HCT116 (cell line): ENCODE results near the gene GALNT7. TPM values are rescaled to one million over a fixed set of nuclear protein-coding genes. Genes with fewer than 3 reads are reported as not detected.

ENCODE experiments used
- ATAC-seq: fragments of 200-7000 bp; cut with Tn5 transposase; 2 replicates; pipeline ENCODE4 v1.9.1; 2020; ENCODE audit warnings: mild to moderate bottlenecking, moderate library complexity
- BruUV-seq: library from RNA; stranded (reverse); fragments of 400-500 nt; replicated peaks from 2 replicates; lab custom pipeline; 2021; lab: Mats Ljungman, UMichigan
- CTCF ChIA-PET: fragments of 300-600 bp; sonication (Branson Sonifier 250); formaldehyde crosslinking; loops from one replicate; lab custom pipeline; 2021; ENCODE audit warnings: antibody characterized with exemption; lab: Charles Lee
- POLR2A ChIA-PET: fragments of 300-600, 350-600 bp; sonication (Branson Sonifier 250); formaldehyde crosslinking; loops from one replicate; lab custom pipeline; 2021; ENCODE audit warnings: antibody characterized with exemption; lab: Charles Lee
- RAD21 ChIA-PET, 2 experiments: fragments of 300-600 bp; sonication (Branson Sonifier 250); formaldehyde crosslinking; loops; one replicate each; lab custom pipeline; 2023; ENCODE audit warnings: low total read pairs in 2 of 2; ENCODE audit not compliant: uncharacterized antibody in 2 of 2, unreplicated experiment in 2 of 2, low non-redundant PET in 1 of 2; lab: Charles Lee
- DNase-seq: peaks from one replicate; pipeline ENCODE4 v3.0.0-alpha.2; 2010; ENCODE audit warnings: low read depth, low spot score
- H2AFZ ChIP-seq: fragments of 200-600 bp; shearing (Covaris generic), sonication (generic); 2 replicates; pipeline ENCODE4 v1.6.1; 2017; ENCODE audit warnings: low read depth, mixed run types, mixed read lengths, antibody characterized with exemption, low read length; ENCODE audit not compliant: poor library complexity, severe bottlenecking
- H3K27ac ChIP-seq: 2 replicates; pipeline ENCODE4 v1.5.1; 2012; ENCODE audit warnings: low read depth, low read length
- H3K27me3 ChIP-seq: fragments of 200-600 bp; sonication (generic); 2 replicates; pipeline ENCODE4 v1.6.1; 2016; ENCODE audit warnings: mixed run types, low read length, mixed read lengths; ENCODE audit not compliant: insufficient read depth
- H3K36me3 ChIP-seq, 2 experiments: fragments of 200-500 bp in 1 of 2; fragments of 200-600 bp in 1 of 2; sonication (Bioruptor generic) in 1 of 2; sonication (generic) in 1 of 2; 2 replicates each; pipeline versions ENCODE4 v1.5.1 to v1.6.1; 2014 to 2016; ENCODE audit warnings: low read length in 2 of 2, inconsistent platforms in 1 of 2, mixed read lengths in 1 of 2, mixed run types in 1 of 2; ENCODE audit not compliant: insufficient read depth in 2 of 2, control insufficient read depth in 1 of 2
- H3K4me1 ChIP-seq, 2 experiments: fragments of 200-600 bp in 1 of 2; sonication (generic) in 1 of 2; 2 replicates each; pipeline versions ENCODE4 v1.5.1 to v1.6.1; 2012 to 2017; ENCODE audit warnings: low read length in 2 of 2, inconsistent platforms in 1 of 2, mild to moderate bottlenecking in 1 of 2, mixed read lengths in 1 of 2, mixed run types in 1 of 2, moderate library complexity in 1 of 2; ENCODE audit not compliant: insufficient read depth in 2 of 2, control insufficient read depth in 1 of 2
- H3K4me2 ChIP-seq: fragments of 200-600 bp; sonication (generic); 2 replicates; pipeline ENCODE4 v1.6.1; 2017; ENCODE audit warnings: mixed run types, low read length, mixed read lengths
- H3K4me3 ChIP-seq, 2 experiments: fragments of 200-600 bp in 1 of 2; sonication (generic) in 1 of 2; replicated peaks in 1 of 2; 2 replicates each; pipeline ENCODE4 v1.5.1; 2011 to 2016; ENCODE audit warnings: low read length in 2 of 2, control low read depth in 1 of 2, low read depth in 1 of 2, mild to moderate bottlenecking in 1 of 2, mixed read lengths in 1 of 2, mixed run types in 1 of 2
- H3K79me2 ChIP-seq: fragments of 200-600 bp; sonication (generic); 2 replicates; pipeline ENCODE4 v1.6.1; 2017; ENCODE audit warnings: mild to moderate bottlenecking, mixed run types, low read length, moderate library complexity, mixed read lengths; ENCODE audit not compliant: insufficient read depth
- H3K9ac ChIP-seq: fragments of 200-600 bp; sonication (generic); 2 replicates; pipeline ENCODE4 v1.6.1; 2016; ENCODE audit warnings: low read length, mixed read lengths
- H3K9me2 ChIP-seq: fragments of 200-600 bp; sonication (generic), shearing (Covaris generic); 2 replicates; pipeline ENCODE4 v1.6.1; 2017; ENCODE audit warnings: mixed run types, mild to moderate bottlenecking, moderate library complexity; ENCODE audit not compliant: insufficient read depth
- H3K9me3 ChIP-seq, 2 experiments: fragments of 200-500 bp in 1 of 2; fragments of 200-600 bp in 1 of 2; sonication (Bioruptor generic) in 1 of 2; sonication (generic) in 1 of 2; 2 replicates each; pipeline ENCODE4 v1.6.1; 2014 to 2017; ENCODE audit warnings: low read length in 2 of 2, mixed read lengths in 2 of 2, inconsistent platforms in 1 of 2, low read depth in 1 of 2, mild to moderate bottlenecking in 1 of 2, mixed run types in 1 of 2, moderate library complexity in 1 of 2; ENCODE audit not compliant: control insufficient read depth in 1 of 2, insufficient read depth in 1 of 2
- H4K20me1 ChIP-seq: fragments of 200-600 bp; sonication (generic), shearing (Covaris generic); 2 replicates; pipeline ENCODE4 v1.6.1; 2017; ENCODE audit warnings: mixed run types, mild to moderate bottlenecking, moderate library complexity; ENCODE audit not compliant: insufficient read depth
- ATF3 ChIP-seq: IDR thresholded peaks from 2 replicates; pipeline ENCODE4 v1.6.1; 2012
- CBX3 ChIP-seq: IDR thresholded peaks from 2 replicates; pipeline ENCODE4 v1.6.1; 2012; ENCODE audit warnings: low read depth
- CTCF ChIP-seq, 3 experiments: fragments of 200-600 bp in 1 of 3; sonication (generic) in 1 of 3; IDR thresholded peaks in 2 of 3; conservative IDR thresholded peaks in 1 of 3; 2 replicates each; pipeline ENCODE4 v1.5.1; 2012 to 2017; ENCODE audit warnings: low read depth in 2 of 3, low read length in 2 of 3, antibody characterized with exemption in 1 of 3, borderline replicate concordance in 1 of 3, control low read depth in 1 of 3, mild to moderate bottlenecking in 1 of 3, mixed read lengths in 1 of 3, mixed run types in 1 of 3, moderate library complexity in 1 of 3; ENCODE audit not compliant: insufficient read depth in 1 of 3
- EZH2 ChIP-seq: fragments of 200-600 bp; sonication (generic); IDR thresholded peaks from 2 replicates; pipeline ENCODE4 v1.6.1; 2017; ENCODE audit warnings: antibody characterized with exemption, mixed run types
- FOSL1 ChIP-seq: IDR thresholded peaks from 2 replicates; pipeline ENCODE4 v1.6.1; 2012; ENCODE audit warnings: low read depth
- POLR2A ChIP-seq: IDR thresholded peaks from 2 replicates; pipeline ENCODE4 v1.7.0; 2011; ENCODE audit warnings: borderline replicate concordance; ENCODE audit not compliant: insufficient read depth, insufficient read length; ENCODE audit errors: extremely low read depth
- RAD21 ChIP-seq: IDR thresholded peaks from 2 replicates; pipeline ENCODE4 v1.6.1; 2012; ENCODE audit warnings: low read depth, mild to moderate bottlenecking
- REST ChIP-seq: IDR thresholded peaks from 2 replicates; pipeline ENCODE4 v1.6.1; 2012; ENCODE audit warnings: low read depth
- SP1 ChIP-seq: IDR thresholded peaks from 2 replicates; pipeline ENCODE4 v1.6.1; 2012; ENCODE audit warnings: low read depth
- ZBTB33 ChIP-seq: IDR thresholded peaks from 2 replicates; pipeline ENCODE4 v1.6.1; 2011; ENCODE audit warnings: mild to moderate bottlenecking, low read length, moderate library complexity; ENCODE audit not compliant: insufficient replicate concordance; ENCODE audit errors: extremely low read depth
- intact Hi-C: fragments of 100-400 bp; cut with micrococcal nuclease; formaldehyde crosslinking; loops from 2 replicates; pipeline ENCODE4 v1.10.0; 2022
- total RNA-seq: library from RNA; stranded (reverse); gene quantifications from one replicate; pipeline ENCODE4 v1.2.1, GENCODE V29; 2021; ENCODE audit not compliant: unreplicated experiment

Gene GALNT7
- total RNA-seq, 1 experiment from 2014 or later, result 21.3 TPM

- H3K79me2 ChIP-seq, result no peaks in the 10 kb centered on the region
- no peak overlapping the region for H3K9ac ChIP-seq
- no peaks in the 10 kb centered on the region for H3K4me1 ChIP-seq
- no peaks in the 10 kb centered on the region for H3K36me3 ChIP-seq
- no peak overlapping the region for H3K4me2 ChIP-seq
- ATAC-seq (no peak), DNase-seq (no peak)
- ChIA-PET RAD21 (no interaction called here), CTCF (interaction anchor here (1.8 kb wide), 1 partner anchor 13 kb away, joined by 6 read pairs; no protein-coding TSS in a partner anchor), POLR2A (no interaction called here)
- H3K27ac ChIP-seq, result no peak overlapping the region
- peaks cover 11 to 14% of the 10 kb centered on the region in 2 experiments; a peak in 2 of 4 replicates for H3K9me3 ChIP-seq
- TF ChIP-seq POLR2A (no peak), ATF3 (no peak), CTCF (IDR thresholded peaks at IDR 0.05 in 2 of 3, conservative IDR thresholded peaks at IDR 0.05 in 1 of 3; ENCODE audit: borderline replicate concordance in 1 of 3, insufficient read depth in 1 of 3, low read depth in 2 of 3, low read length in 2 of 3) (no peak), EZH2 (no peak), FOSL1 (no peak), CBX3 (no peak), RAD21 (no peak)
- intact Hi-C loops, result no loop called here
- no peaks in the 10 kb centered on the region for H3K9me2 ChIP-seq
- H4K20me1 ChIP-seq, result no peaks in the 10 kb centered on the region; the same call in 1 of the 2 replicates
- H3K4me3 ChIP-seq, result no peak overlapping the region
- no peaks in the 10 kb centered on the region for H3K27me3 ChIP-seq
- no peak overlapping the region for H2AFZ ChIP-seq
- BruUV-seq, result no TSS peak
Observed at GRCh38 chr4:173288698-173289352, 120.2 kb downstream of the GALNT7 start.

GRCh38 chr4:173289353-173289727 is 120.7 kb downstream of the GALNT7 start:
- Histone ChIP-seq H3K9me3 (peaks cover 10 to 11% of the 10 kb centered on the region in 2 experiments; a peak in 2 of 4 replicates), H3K9me2 (no peaks in the 10 kb centered on the region), H3K4me2 (no peak overlapping the region), H3K4me1 (no peaks in the 10 kb centered on the region), H3K4me3 (no peak overlapping the region), H4K20me1 (no peaks in the 10 kb centered on the region), H3K27me3 (no peaks in the 10 kb centered on the region), H3K36me3 (no peaks in the 10 kb centered on the region), H3K79me2 (no peaks in the 10 kb centered on the region), H2AFZ (no peak overlapping the region), H3K27ac (no peak overlapping the region), H3K9ac (no peak overlapping the region)
- DNase-seq, result no peak
- ATAC-seq, result no peak
- POLR2A ChIA-PET, result no interaction called here
- intact Hi-C loops, result no loop called here
- CTCF ChIA-PET, result interaction anchor here (1.8 kb wide), 1 partner anchor 12 kb away, joined by 6 read pairs; no protein-coding TSS in a partner anchor
- RAD21 ChIA-PET, result no interaction called here
- no TSS peak for BruUV-seq
- TF ChIP-seq CBX3 (no peak), ZBTB33 (no peak), SP1 (no peak), REST (no peak)
